NCI-H226 (cell line): ENCODE data around the gene HSPA13.
A peak's percentile ranks its signal among the peaks of the same experiment; 100 is the strongest.
"Not testable (repeated sequence)": the region's sequence is repeated elsewhere in the genome, so short reads cannot be mapped to it uniquely, and the experiment has no call there.

Source experiments
- DNase-seq: peaks from one replicate; pipeline ENCODE4 v3.0.0-alpha.2; 2015

HSPA13 gene

GRCh38 chr21:14382835-14383595, at the start of gene HSPA13:
TSS of gene HSPA13 (minus strand) at chr21:14383146. CDS start at chr21:14383119, 27 bp downstream.
- peak; percentile 100 for DNase-seq

- no peak for DNase-seq
Measured at GRCh38 chr21:14418920-14419319, 36.0 kb upstream of the HSPA13 start.

- DNase-seq: no peak
Measured at GRCh38 chr21:14414932-14415508, 32.1 kb upstream of the HSPA13 start.

- DNase-seq: no peak
Measured at GRCh38 chr21:14405962-14406361, 23.0 kb upstream of the HSPA13 start.

GRCh38 chr21:14405225-14405624, 22.3 kb upstream of the HSPA13 start:
- DNase-seq: no peak

GRCh38 chr21:14403681-14404318, 20.9 kb upstream of the HSPA13 start:
- DNase-seq: peak; percentile 15

GRCh38 chr21:14401217-14401616, 18.3 kb upstream of the HSPA13 start:
- no peak for DNase-seq

GRCh38 chr21:14388282-14388681, 5.3 kb upstream of the HSPA13 start:
- no peak for DNase-seq

- DNase-seq: no peak
Measured at GRCh38 chr21:14384453-14384852, 1.5 kb upstream of the HSPA13 start.

- DNase-seq: no peak
Measured at GRCh38 chr21:14383596-14384180, 742 bp upstream of the HSPA13 start.

- peak; percentile 1 for DNase-seq
Measured at GRCh38 chr21:14382486-14382834, 486 bp downstream of the HSPA13 start.

GRCh38 chr21:14376854-14377253, 6.1 kb downstream of the HSPA13 start:
- DNase-seq: no peak

GRCh38 chr21:14366998-14367397, 15.9 kb downstream of the HSPA13 start:
- DNase-seq: no peak

GRCh38 chr21:14361958-14362357, 21.0 kb downstream of the HSPA13 start:
- peak; percentile 47 for DNase-seq

GRCh38 chr21:14358775-14359174, 24.2 kb downstream of the HSPA13 start:
- DNase-seq: peak; percentile 41

GRCh38 chr21:14356746-14357145, 26.2 kb downstream of the HSPA13 start:
- no peak for DNase-seq

GRCh38 chr21:14354515-14354914, 28.4 kb downstream of the HSPA13 start:
- no peak for DNase-seq

GRCh38 chr21:14353726-14354125, 29.2 kb downstream of the HSPA13 start:
- DNase-seq: no peak

GRCh38 chr21:14353231-14353630, 29.7 kb downstream of the HSPA13 start:
- DNase-seq: no peak

- DNase-seq: not testable (repeated sequence)
Measured at GRCh38 chr21:14327346-14327745, 55.6 kb downstream of the HSPA13 start.

- no peak for DNase-seq
Measured at GRCh38 chr21:14325595-14325994, 57.4 kb downstream of the HSPA13 start.
